Activated CD4-positive, alpha-beta T cell treated with anti-CD3 and anti-CD28 coated beads, Interleukin-2, amount 50 U/mL, for 24 hours (primary cell): ENCODE results near the gene ANGPTL2.

Source experiments
- DNase-seq, 2 donors: peaks; one replicate each; pipeline ENCODE4 v3.0.0-alpha.2; 2020; ENCODE audit warnings: low read depth in 1 of 2, low spot score in 1 of 2

Gene ANGPTL2

GRCh38 chr9:127136880-127137639, 14.6 kb upstream of the ANGPTL2 start:
- no peak for DNase-seq

DNA sequence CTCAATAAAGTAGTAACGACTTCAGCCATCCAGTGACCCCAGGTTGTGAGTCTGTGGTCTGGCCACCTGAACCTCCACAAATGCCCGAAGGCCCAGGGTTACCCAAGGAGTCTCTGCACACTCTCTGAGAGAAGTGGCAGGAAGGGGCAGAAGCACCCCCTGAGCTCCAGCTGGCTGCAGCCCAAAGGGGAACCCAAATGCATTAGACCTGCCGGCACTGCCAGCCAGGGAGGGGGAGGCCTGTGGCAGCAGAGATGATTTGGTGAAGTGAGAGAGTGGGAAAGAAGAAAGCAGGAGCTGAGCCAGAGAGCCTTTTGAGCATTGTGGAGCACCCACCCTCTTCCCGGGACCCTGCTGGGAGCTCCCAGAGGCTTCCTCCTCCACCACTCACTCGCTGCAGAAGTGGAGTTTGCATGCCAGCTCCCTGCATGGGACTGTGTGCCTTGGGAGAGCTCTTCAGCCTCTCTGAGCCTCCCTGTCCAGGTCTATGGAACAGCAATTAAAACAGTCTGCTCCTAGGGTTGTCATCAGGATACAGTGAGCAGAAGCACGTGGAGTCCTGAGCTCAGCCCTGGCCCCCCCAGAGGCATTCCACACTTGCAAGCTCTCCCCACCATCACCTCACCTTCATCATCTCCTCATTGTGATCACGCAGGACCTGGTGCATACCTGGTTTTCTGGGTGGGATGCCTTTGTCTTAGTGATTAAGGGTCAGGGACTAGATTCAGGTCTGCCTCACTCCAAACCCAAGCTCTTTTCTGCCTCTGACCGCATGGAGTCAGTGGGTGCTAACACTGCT, 13.8 kb upstream of the ANGPTL2 start:
- DNase-seq = no peak

- no peak for DNase-seq
These were observed 12.8 kb upstream of the ANGPTL2 start for GRCh38 chr9:127135056-127135745.

DNA sequence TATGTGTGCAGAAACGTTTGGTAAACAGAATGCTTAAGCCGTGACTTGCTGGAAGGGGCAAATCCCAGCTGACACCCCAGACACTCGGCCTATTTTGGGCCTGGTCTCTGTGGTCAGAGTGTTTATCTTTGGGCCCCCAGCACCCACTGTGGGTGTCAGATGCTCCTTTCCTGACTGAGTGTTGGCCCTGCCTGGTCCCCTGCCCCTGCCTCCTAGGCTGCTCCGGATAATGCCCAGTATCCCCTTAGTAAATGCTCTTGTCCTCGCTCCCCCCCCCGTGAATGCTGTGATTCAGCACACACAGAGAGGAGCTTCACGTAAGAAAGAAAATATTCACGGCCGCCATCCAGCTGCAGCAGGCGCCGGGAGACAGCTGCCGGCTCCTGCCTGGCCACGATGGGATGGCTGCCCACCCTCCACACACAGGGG, 11.3 kb upstream of the ANGPTL2 start:
- no peak for DNase-seq

DNA sequence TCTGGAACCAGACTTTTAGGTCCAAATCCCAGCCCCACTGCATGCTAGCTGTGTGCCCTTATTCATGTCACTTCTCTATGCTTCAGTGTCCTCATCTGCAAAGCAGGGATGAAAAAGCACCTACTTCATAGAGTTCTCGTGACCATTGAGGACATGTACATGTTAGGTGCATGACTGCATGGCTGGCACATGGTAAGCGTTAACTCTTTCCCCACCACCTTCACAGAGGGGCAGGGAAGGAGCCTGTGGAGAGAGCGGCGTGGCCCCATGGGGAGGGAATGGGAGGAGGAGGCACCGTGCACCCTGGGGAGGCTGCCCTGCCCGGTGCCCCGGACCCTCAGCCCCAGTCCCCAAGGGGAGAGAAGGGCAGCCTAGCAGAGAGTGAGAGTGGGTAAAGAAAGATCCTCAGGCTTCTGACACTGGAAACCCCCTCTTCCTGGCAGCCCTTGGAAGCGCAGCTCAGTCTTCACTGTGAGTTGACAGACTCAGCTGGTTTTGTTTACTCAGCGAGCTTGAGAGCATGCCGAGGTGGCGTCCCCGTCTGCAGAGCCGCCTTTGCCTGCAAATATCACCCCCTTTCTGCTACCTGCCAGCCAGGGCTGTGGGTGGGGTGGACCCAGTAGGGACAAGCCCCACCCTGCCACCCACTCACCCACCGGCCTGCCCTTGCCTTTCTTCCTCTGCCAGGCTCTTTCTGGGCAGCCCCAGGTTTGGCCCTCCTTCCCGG, 10.6 kb upstream of the ANGPTL2 start:
- DNase-seq = no peak

- no peak for DNase-seq
These were observed 9.9 kb upstream of the ANGPTL2 start for GRCh38 chr9:127132375-127132774.

DNA sequence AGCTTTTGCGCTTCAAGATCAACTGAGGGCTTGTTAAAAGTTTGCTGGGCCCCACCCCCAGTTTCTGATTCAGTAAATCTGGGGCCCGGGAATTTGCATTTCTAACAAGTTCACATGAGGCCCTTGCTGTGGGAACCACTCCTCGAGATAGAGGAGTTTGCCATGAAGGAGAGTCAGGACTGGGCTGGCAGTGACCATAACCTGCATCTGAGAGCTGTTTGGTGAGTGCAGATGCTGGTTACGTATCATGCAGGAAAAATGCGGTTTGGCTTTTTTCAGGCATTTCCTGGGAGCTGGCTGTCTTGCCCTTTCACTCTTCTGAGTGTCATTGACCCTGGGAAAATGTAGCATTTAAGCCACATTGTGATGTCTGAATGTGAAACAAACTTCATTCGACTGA, 9.4 kb upstream of the ANGPTL2 start:
- no peak for DNase-seq

DNA sequence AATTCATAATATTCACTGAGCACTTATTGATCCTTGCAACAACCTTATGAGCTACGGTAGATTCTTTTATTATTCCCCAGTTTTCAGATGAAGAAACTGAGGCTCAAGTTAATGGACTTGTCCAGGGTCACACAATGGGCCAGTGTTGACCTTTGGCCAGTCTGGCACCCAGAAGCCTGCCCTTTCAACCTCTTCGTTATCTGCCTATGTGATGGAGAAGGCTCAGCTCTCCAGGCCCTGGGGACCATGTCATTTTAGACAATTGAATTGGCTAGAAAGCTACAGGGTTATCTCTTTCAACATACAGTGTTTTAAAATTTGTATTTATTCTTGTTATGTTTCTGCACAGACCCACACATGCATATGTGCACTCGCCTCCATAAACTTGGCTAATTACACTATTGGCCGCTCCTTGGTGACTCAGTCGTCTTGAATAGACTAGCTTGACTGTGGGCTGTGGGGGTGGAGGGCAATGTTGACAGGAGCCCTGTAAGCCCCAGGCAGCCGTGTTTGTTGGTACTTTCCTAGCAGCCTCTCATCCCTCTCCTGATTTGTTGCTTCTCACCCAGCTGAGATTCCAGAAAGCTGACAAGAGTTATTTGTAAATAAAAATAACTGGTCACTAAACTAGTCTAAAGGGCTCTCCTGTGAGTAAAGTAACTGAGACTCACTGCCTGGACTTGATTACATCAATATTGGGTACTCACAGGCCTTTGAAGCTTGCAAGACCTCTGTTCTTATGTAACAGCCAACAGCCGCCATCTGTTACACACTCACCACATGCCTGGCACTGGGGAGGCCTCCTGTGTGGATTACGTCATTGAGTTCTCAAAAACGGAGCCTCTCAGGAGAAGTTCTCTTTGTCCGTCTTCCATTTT, 8.5 kb upstream of the ANGPTL2 start:
- DNase-seq = no peak

DNA sequence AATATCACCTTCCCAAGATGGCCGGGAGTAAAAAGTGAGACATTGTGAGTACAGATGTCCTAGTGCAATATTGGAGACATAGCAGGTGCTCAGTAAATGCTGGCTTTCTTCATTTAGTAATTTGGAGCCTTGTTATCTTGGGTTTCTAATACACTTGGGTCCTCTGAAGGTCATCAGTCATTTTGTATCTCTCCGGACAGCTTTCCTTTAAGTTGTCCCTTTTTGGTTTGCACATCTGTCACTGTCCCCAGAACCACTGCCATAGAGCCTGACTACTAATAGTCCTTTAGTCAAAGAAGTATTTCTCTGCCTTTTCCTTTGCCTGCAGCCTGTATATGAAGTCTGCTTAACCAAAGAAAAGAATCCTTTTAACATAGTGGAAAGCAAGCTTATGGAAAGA, 7.8 kb upstream of the ANGPTL2 start:
- DNase-seq = no peak

DNA sequence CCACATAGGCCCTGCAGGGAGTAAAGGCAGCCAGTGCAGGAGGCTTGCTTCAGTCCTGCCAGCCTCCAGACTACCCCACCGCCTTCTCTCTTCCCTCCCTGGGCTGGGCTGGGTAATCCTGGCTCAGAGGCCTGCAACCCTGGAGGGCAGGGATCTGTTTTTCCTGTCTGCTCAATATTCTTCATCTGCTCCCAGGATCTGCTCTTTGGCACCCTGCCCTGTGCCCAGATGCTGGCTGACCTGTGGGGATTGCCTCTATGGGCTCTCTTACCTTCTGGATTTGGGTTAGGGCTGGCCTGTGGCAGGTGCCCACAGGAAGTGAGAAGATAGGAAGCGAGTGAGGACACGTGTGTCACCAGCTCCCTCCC, 7.3 kb upstream of the ANGPTL2 start:
- DNase-seq = no peak

- no peak for DNase-seq
These were observed 6.8 kb upstream of the ANGPTL2 start for GRCh38 chr9:127129073-127129717.

GRCh38 chr9:127128341-127129072, 6.1 kb upstream of the ANGPTL2 start:
- no peak for DNase-seq

DNA sequence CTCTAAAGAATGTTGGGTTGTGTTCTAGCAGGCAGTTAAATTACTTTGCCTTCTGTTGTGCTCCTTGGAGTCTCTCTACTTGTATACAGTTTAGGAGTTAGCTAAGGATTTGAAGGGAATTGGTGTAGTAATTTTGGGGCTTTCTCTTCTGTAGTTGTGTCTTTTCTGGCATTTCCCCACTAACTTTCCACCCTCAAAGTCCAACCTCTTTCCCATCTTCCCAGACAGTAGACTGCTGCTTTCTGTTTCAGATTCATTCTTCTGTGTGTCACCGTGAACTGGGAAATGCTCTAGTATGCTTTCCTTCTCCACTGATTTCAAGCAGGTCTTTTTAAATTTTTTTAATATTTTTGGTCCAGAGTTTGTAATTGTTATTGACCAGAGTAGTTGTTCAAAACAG, 4.5 kb upstream of the ANGPTL2 start:
- no peak for DNase-seq

DNA sequence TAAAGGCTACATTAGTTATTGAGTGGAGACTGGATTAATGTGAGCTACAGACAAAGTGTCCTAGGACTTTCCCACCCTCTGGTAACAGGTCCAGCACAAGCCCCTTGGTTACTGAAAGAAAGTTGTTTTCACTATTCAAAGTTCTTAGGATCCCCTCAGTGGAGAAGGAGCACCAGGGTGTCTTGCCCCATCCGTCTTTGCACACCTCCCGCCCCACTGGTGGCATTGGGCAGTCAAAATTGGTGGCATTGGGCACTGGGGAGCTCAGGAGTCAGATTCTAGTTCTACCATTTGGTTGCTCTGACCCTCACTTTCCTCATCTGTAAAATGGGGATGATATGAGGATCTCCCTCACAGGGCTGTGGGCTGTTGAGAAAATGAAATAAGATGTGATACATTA, 2.4 kb upstream of the ANGPTL2 start:
- no peak for DNase-seq

DNA sequence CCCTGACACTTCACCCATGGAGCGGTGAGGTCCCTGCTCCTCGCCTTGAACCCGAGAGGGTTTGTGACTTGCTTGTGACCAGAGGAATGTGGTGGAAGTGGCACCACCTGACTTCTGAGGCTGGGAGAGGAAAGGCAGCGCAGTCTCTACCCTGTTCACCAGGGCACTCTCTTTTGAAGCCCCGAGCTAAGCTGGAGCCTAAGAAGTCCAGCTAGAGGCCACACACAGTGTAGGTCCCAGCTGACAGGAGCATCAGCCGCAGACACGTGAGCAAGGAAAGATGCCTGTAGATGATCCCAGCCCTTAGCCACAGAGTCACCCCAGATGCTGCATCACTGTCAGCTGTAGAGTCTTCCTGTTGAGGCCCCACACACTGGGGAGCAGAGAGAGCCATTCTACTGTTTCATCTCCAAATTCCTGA, 1.7 kb upstream of the ANGPTL2 start:
- no peak for DNase-seq

- no peak for DNase-seq
These were observed 842 bp upstream of the ANGPTL2 start for GRCh38 chr9:127123064-127123890.

- no peak for DNase-seq
These were observed 733 bp downstream of the ANGPTL2 start for GRCh38 chr9:127121628-127122175.

DNA sequence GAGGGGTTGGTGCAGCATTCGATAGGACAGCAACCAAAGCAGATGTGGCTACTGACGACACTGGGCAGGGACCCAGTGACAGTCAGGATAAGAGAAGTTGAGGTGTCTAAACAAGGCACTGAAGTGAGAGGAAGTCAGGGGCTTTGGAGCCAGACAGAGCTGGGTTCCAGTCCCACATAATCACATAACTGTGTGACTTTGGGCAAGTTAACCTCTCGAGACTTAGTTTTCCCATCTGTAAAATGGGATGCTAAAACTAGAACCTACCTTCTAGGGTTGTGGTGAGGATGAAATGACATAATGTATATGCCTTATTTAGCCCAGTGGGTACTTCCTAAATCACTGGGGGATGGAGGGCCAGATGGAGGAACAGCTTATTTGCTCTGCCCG, 3.1 kb downstream of the ANGPTL2 start:
- DNase-seq = no peak
